KMS-11 (cell line): ENCODE measurements around the gene WASF2.
A peak's percentile ranks its signal among the peaks of the same experiment; 100 is the strongest.

ENCODE experiments used
- H2AFZ ChIP-seq: fragments of 200-600 bp; sonication (generic); 2 replicates; pipeline ENCODE4 v1.6.1; 2016; ENCODE audit warnings: antibody characterized with exemption, mixed run types, low read depth
- H3K27ac ChIP-seq: fragments of 200-600 bp; sonication (generic); 2 replicates; pipeline ENCODE4 v1.6.1; 2016; ENCODE audit warnings: mild to moderate bottlenecking, mixed run types
- H3K27me3 ChIP-seq: fragments of 200-600 bp; sonication (generic); 2 replicates; pipeline ENCODE4 v1.6.1; 2017; ENCODE audit warnings: mild to moderate bottlenecking, low read depth, mixed run types, moderate library complexity; ENCODE audit not compliant: insufficient read depth
- H3K36me3 ChIP-seq: fragments of 200-600 bp; sonication (generic); 2 replicates; pipeline ENCODE4 v1.6.1; 2017; ENCODE audit warnings: mild to moderate bottlenecking, mixed run types; ENCODE audit not compliant: insufficient read depth
- H3K4me1 ChIP-seq: fragments of 200-600 bp; sonication (generic); 2 replicates; pipeline ENCODE4 v1.6.1; 2016; ENCODE audit warnings: mild to moderate bottlenecking, low read depth, mixed run types; ENCODE audit not compliant: poor library complexity, severe bottlenecking
- H3K4me2 ChIP-seq: fragments of 200-600 bp; sonication (generic); 2 replicates; pipeline ENCODE4 v1.7.0; 2016; ENCODE audit warnings: mild to moderate bottlenecking, mixed run types
- H3K4me3 ChIP-seq: fragments of 200-600 bp; sonication (generic); IDR thresholded peaks from 2 replicates; pipeline ENCODE4 v1.6.1; 2017; ENCODE audit warnings: low read depth, low read length, mixed read lengths; ENCODE audit not compliant: insufficient read depth
- H3K79me2 ChIP-seq: fragments of 200-600 bp; sonication (generic); 2 replicates; pipeline ENCODE4 v1.6.1; 2016; ENCODE audit warnings: low read depth, mixed run types; ENCODE audit not compliant: insufficient read depth
- H3K9ac ChIP-seq: fragments of 200-600 bp; sonication (generic); 2 replicates; pipeline ENCODE4 v1.6.1; 2016; ENCODE audit warnings: mild to moderate bottlenecking, mixed run types
- H4K20me1 ChIP-seq: fragments of 200-600 bp; sonication (generic); 2 replicates; pipeline ENCODE4 v1.6.1; 2016; ENCODE audit warnings: mild to moderate bottlenecking, mixed run types; ENCODE audit not compliant: insufficient read depth
- CTCF ChIP-seq: fragments of 200-600 bp; sonication (generic); conservative IDR thresholded peaks from 2 replicates; pipeline ENCODE4 v1.6.1; 2017; ENCODE audit warnings: low read depth, mild to moderate bottlenecking, antibody characterized with exemption, low read length, moderate library complexity, mixed read lengths

The WASF2 gene

GRCh38 chr1:27446496-27447020, 43.4 kb downstream of the WASF2 start:
- no peaks in the 10 kb centered on the region for H4K20me1 ChIP-seq
- no peak for TF ChIP-seq CTCF
- no peaks in the 10 kb centered on the region for H3K79me2 ChIP-seq
- H3K36me3 ChIP-seq: no peaks in the 10 kb centered on the region
- H3K27ac ChIP-seq: no peak overlapping the region
- no peak overlapping the region for H2AFZ ChIP-seq
- no peak overlapping the region for H3K4me3 ChIP-seq
- H3K4me2 ChIP-seq: no peak overlapping the region
- peaks cover 18% of the 10 kb centered on the region for H3K4me1 ChIP-seq
- H3K27me3 ChIP-seq: no peaks in the 10 kb centered on the region
- H3K9ac ChIP-seq: no peak overlapping the region

DNA sequence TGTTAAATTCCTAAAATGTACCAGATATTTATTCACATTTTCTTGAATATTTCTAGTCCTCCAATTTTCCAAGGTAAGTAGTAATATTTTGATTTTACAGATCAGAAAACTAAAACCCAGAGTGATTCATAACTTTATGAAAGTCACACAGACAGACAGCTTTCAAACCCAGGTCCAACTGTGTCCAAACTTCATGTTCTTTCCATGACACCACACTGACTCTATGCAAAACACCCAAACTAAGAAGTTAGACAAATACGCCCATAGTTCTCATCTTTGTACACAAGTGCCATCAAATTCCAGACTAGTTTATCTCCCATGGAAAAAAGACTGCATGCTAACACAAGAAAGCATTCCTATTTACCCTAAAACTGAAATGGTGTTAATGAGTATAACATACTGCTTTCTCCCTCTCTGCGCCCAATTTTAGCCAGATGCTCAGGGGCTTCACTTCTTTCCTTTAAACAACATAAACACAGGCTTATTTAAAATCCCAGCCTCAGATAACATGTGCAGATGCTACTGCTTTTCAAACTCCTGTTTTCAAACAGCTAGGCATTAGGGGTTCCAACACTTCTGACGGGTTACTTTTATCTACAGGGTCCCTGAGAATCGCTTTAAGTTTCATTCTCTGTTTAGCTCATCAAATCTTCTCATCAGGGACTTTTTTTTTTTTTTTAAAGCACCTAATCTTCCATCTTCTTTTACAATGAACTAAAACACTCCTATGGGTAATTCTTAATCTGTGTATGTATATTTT, 44.6 kb downstream of the WASF2 start:
- Histone ChIP-seq H3K27ac (no peak overlapping the region), H3K4me3 (no peak overlapping the region), H4K20me1 (no peaks in the 10 kb centered on the region), H3K4me2 (no peak overlapping the region), H3K36me3 (no peaks in the 10 kb centered on the region), H3K9ac (no peak overlapping the region), H3K79me2 (no peaks in the 10 kb centered on the region; the same call in 1 of the 2 replicates), H3K27me3 (no peaks in the 10 kb centered on the region), H3K4me1 (peaks cover 18% of the 10 kb centered on the region), H2AFZ (no peak overlapping the region)
- TF ChIP-seq CTCF: no peak

DNA sequence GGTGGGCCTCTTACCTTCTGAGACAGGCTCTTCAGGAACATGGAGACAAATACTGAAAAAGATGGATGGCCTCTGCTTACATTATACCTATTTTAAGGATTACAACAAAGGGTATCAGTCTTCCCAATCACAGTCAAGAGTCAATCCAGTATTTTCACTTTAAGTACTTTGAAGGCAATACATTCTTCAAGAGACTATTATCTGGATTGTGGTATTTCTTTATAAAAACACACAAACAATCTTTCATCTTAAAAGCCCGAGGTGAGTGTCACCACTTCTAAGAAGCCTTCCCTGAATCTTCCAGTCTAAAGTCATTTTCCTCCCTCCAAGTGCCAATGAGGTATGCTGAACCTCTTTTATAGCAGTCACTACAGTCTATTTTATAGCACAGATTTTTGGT, 45.3 kb downstream of the WASF2 start:
- Histone ChIP-seq H3K27me3 (no peaks in the 10 kb centered on the region), H3K4me2 (no peak overlapping the region), H3K9ac (no peak overlapping the region), H3K4me3 (no peak overlapping the region), H2AFZ (no peak overlapping the region), H3K27ac (no peak overlapping the region), H4K20me1 (no peaks in the 10 kb centered on the region), H3K79me2 (peaks cover 2% of the 10 kb centered on the region; the same call in 1 of the 2 replicates), H3K36me3 (no peaks in the 10 kb centered on the region), H3K4me1 (peaks cover 18% of the 10 kb centered on the region)
- TF ChIP-seq CTCF: no peak

GRCh38 chr1:27439150-27439549, 50.8 kb downstream of the WASF2 start:
- Histone ChIP-seq H3K27me3 (no peaks in the 10 kb centered on the region), H3K9ac (no peak overlapping the region), H2AFZ (no peak overlapping the region), H3K4me1 (peaks cover 40% of the 10 kb centered on the region), H4K20me1 (0 out of 2 replicates have a peak, but pooled peaks cover 4% of the 10 kb centered on the region), H3K36me3 (no peaks in the 10 kb centered on the region), H3K27ac (peak overlapping the region; percentile 29; the same call in 1 of the 2 replicates), H3K79me2 (peaks cover 30% of the 10 kb centered on the region; the same call in 1 of the 2 replicates), H3K4me2 (peak overlapping the region; percentile 13; the same call in 1 of the 2 replicates), H3K4me3 (no peak overlapping the region)
- TF ChIP-seq CTCF: no peak
